OCI-LY3 (cell line): Measurements from ENCODE around the gene HDGF.

Experiments used
- CTCF ChIP-seq: fragments of 200-600, 300-600 bp; sonication (generic); IDR thresholded peaks from 2 replicates; pipeline ENCODE4 v1.5.1; 2014; ENCODE audit warnings: antibody characterized with exemption, low read length, low read depth
- EZH2phosphoT487 ChIP-seq: fragments of 200-600 bp; shearing (Covaris generic); IDR thresholded peaks from 2 replicates; pipeline ENCODE4 v1.6.1; 2018; ENCODE audit warnings: antibody characterized with exemption, mixed run types, low read depth

- TF ChIP-seq CTCF = no peak
- no peak for TF ChIP-seq EZH2phosphoT487
Observed at GRCh38 chr1:156789621-156790318, 38.3 kb upstream of the HDGF start.
